HCT116 (cell line): ENCODE measurements around the gene BPIFB6. TPM values are rescaled to one million over a fixed set of nuclear protein-coding genes. Genes with fewer than 3 reads are reported as not detected.

ENCODE experiments used
- ATAC-seq: fragments of 200-7000 bp; cut with Tn5 transposase; 2 replicates; pipeline ENCODE4 v1.9.1; 2020; ENCODE audit warnings: mild to moderate bottlenecking, moderate library complexity
- BruUV-seq: library from RNA; stranded (reverse); fragments of 400-500 nt; replicated peaks from 2 replicates; lab custom pipeline; 2021; lab: Mats Ljungman, UMichigan
- CTCF ChIA-PET: fragments of 300-600 bp; sonication (Branson Sonifier 250); formaldehyde crosslinking; loops from one replicate; lab custom pipeline; 2021; ENCODE audit warnings: antibody characterized with exemption; lab: Charles Lee
- POLR2A ChIA-PET: fragments of 300-600, 350-600 bp; sonication (Branson Sonifier 250); formaldehyde crosslinking; loops from one replicate; lab custom pipeline; 2021; ENCODE audit warnings: antibody characterized with exemption; lab: Charles Lee
- RAD21 ChIA-PET, 2 experiments: fragments of 300-600 bp; sonication (Branson Sonifier 250); formaldehyde crosslinking; loops; one replicate each; lab custom pipeline; 2023; ENCODE audit warnings: low total read pairs in 2 of 2; ENCODE audit not compliant: uncharacterized antibody in 2 of 2, unreplicated experiment in 2 of 2, low non-redundant PET in 1 of 2; lab: Charles Lee
- DNase-seq: peaks from one replicate; pipeline ENCODE4 v3.0.0-alpha.2; 2010; ENCODE audit warnings: low read depth, low spot score
- H2AFZ ChIP-seq: fragments of 200-600 bp; shearing (Covaris generic), sonication (generic); 2 replicates; pipeline ENCODE4 v1.6.1; 2017; ENCODE audit warnings: low read depth, mixed run types, mixed read lengths, antibody characterized with exemption, low read length; ENCODE audit not compliant: poor library complexity, severe bottlenecking
- H3K27ac ChIP-seq: 2 replicates; pipeline ENCODE4 v1.5.1; 2012; ENCODE audit warnings: low read depth, low read length
- H3K27me3 ChIP-seq: fragments of 200-600 bp; sonication (generic); 2 replicates; pipeline ENCODE4 v1.6.1; 2016; ENCODE audit warnings: mixed run types, low read length, mixed read lengths; ENCODE audit not compliant: insufficient read depth
- H3K36me3 ChIP-seq, 2 experiments: fragments of 200-500 bp in 1 of 2; fragments of 200-600 bp in 1 of 2; sonication (Bioruptor generic) in 1 of 2; sonication (generic) in 1 of 2; 2 replicates each; pipeline versions ENCODE4 v1.5.1 to v1.6.1; 2014 to 2016; ENCODE audit warnings: low read length in 2 of 2, inconsistent platforms in 1 of 2, mixed read lengths in 1 of 2, mixed run types in 1 of 2; ENCODE audit not compliant: insufficient read depth in 2 of 2, control insufficient read depth in 1 of 2
- H3K4me1 ChIP-seq, 2 experiments: fragments of 200-600 bp in 1 of 2; sonication (generic) in 1 of 2; 2 replicates each; pipeline versions ENCODE4 v1.5.1 to v1.6.1; 2012 to 2017; ENCODE audit warnings: low read length in 2 of 2, inconsistent platforms in 1 of 2, mild to moderate bottlenecking in 1 of 2, mixed read lengths in 1 of 2, mixed run types in 1 of 2, moderate library complexity in 1 of 2; ENCODE audit not compliant: insufficient read depth in 2 of 2, control insufficient read depth in 1 of 2
- H3K4me2 ChIP-seq: fragments of 200-600 bp; sonication (generic); 2 replicates; pipeline ENCODE4 v1.6.1; 2017; ENCODE audit warnings: mixed run types, low read length, mixed read lengths
- H3K4me3 ChIP-seq, 2 experiments: fragments of 200-600 bp in 1 of 2; sonication (generic) in 1 of 2; replicated peaks in 1 of 2; 2 replicates each; pipeline ENCODE4 v1.5.1; 2011 to 2016; ENCODE audit warnings: low read length in 2 of 2, control low read depth in 1 of 2, low read depth in 1 of 2, mild to moderate bottlenecking in 1 of 2, mixed read lengths in 1 of 2, mixed run types in 1 of 2
- H3K79me2 ChIP-seq: fragments of 200-600 bp; sonication (generic); 2 replicates; pipeline ENCODE4 v1.6.1; 2017; ENCODE audit warnings: mild to moderate bottlenecking, mixed run types, low read length, moderate library complexity, mixed read lengths; ENCODE audit not compliant: insufficient read depth
- H3K9ac ChIP-seq: fragments of 200-600 bp; sonication (generic); 2 replicates; pipeline ENCODE4 v1.6.1; 2016; ENCODE audit warnings: low read length, mixed read lengths
- H3K9me2 ChIP-seq: fragments of 200-600 bp; sonication (generic), shearing (Covaris generic); 2 replicates; pipeline ENCODE4 v1.6.1; 2017; ENCODE audit warnings: mixed run types, mild to moderate bottlenecking, moderate library complexity; ENCODE audit not compliant: insufficient read depth
- H3K9me3 ChIP-seq, 2 experiments: fragments of 200-500 bp in 1 of 2; fragments of 200-600 bp in 1 of 2; sonication (Bioruptor generic) in 1 of 2; sonication (generic) in 1 of 2; 2 replicates each; pipeline ENCODE4 v1.6.1; 2014 to 2017; ENCODE audit warnings: low read length in 2 of 2, mixed read lengths in 2 of 2, inconsistent platforms in 1 of 2, low read depth in 1 of 2, mild to moderate bottlenecking in 1 of 2, mixed run types in 1 of 2, moderate library complexity in 1 of 2; ENCODE audit not compliant: control insufficient read depth in 1 of 2, insufficient read depth in 1 of 2
- H4K20me1 ChIP-seq: fragments of 200-600 bp; sonication (generic), shearing (Covaris generic); 2 replicates; pipeline ENCODE4 v1.6.1; 2017; ENCODE audit warnings: mixed run types, mild to moderate bottlenecking, moderate library complexity; ENCODE audit not compliant: insufficient read depth
- CEBPB ChIP-seq: IDR thresholded peaks from 2 replicates; pipeline ENCODE4 v1.6.1; 2012; ENCODE audit warnings: low read depth
- JUND ChIP-seq: IDR thresholded peaks from 2 replicates; pipeline ENCODE4 v1.6.1; 2012
- POLR2A ChIP-seq: IDR thresholded peaks from 2 replicates; pipeline ENCODE4 v1.7.0; 2011; ENCODE audit warnings: borderline replicate concordance; ENCODE audit not compliant: insufficient read depth, insufficient read length; ENCODE audit errors: extremely low read depth
- POLR2AphosphoS5 ChIP-seq: IDR thresholded peaks from 2 replicates; pipeline ENCODE4 v1.6.1; 2011; ENCODE audit warnings: mild to moderate bottlenecking, low read depth, low read length, moderate library complexity
- RAD21 ChIP-seq: IDR thresholded peaks from 2 replicates; pipeline ENCODE4 v1.6.1; 2012; ENCODE audit warnings: low read depth, mild to moderate bottlenecking
- SP1 ChIP-seq: IDR thresholded peaks from 2 replicates; pipeline ENCODE4 v1.6.1; 2012; ENCODE audit warnings: low read depth
- TCF7L2 ChIP-seq: IDR thresholded peaks from 2 replicates; pipeline ENCODE4 v1.7.0; 2011; ENCODE audit warnings: borderline replicate concordance, inconsistent platforms; ENCODE audit not compliant: insufficient read depth, insufficient read length; ENCODE audit errors: extremely low read depth
- YY1 ChIP-seq: IDR thresholded peaks from 2 replicates; pipeline ENCODE4 v1.6.1; 2011; ENCODE audit warnings: low read length, low read depth, moderate library complexity, mild to moderate bottlenecking; ENCODE audit not compliant: insufficient replicate concordance; ENCODE audit errors: extremely low read depth
- ZBTB33 ChIP-seq: IDR thresholded peaks from 2 replicates; pipeline ENCODE4 v1.6.1; 2011; ENCODE audit warnings: mild to moderate bottlenecking, low read length, moderate library complexity; ENCODE audit not compliant: insufficient replicate concordance; ENCODE audit errors: extremely low read depth
- ZNF274 ChIP-seq: fragments of 200-500 bp; sonication (Bioruptor generic); IDR thresholded peaks from 2 replicates; pipeline ENCODE4 v1.6.1; 2014; ENCODE audit warnings: mild to moderate bottlenecking, low read depth, low read length, inconsistent platforms
- intact Hi-C: fragments of 100-400 bp; cut with micrococcal nuclease; formaldehyde crosslinking; loops from 2 replicates; pipeline ENCODE4 v1.10.0; 2022
- total RNA-seq: library from RNA; stranded (reverse); gene quantifications from one replicate; pipeline ENCODE4 v1.2.1, GENCODE V29; 2021; ENCODE audit not compliant: unreplicated experiment
- TF ChIP-seq, protein P1 (sequence below), 3 experiments: fragments of 200-600 bp in 1 of 3; sonication (generic) in 1 of 3; IDR thresholded peaks in 2 of 3; conservative IDR thresholded peaks in 1 of 3; 2 replicates each; pipeline ENCODE4 v1.5.1; 2012 to 2017; ENCODE audit warnings: low read depth in 2 of 3, low read length in 2 of 3, antibody characterized with exemption in 1 of 3, borderline replicate concordance in 1 of 3, control low read depth in 1 of 3, mild to moderate bottlenecking in 1 of 3, mixed read lengths in 1 of 3, mixed run types in 1 of 3, moderate library complexity in 1 of 3; ENCODE audit not compliant: insufficient read depth in 1 of 3

BPIFB6 gene
- total RNA-seq, 1 experiment from 2014 or later, result not detected

DNA sequence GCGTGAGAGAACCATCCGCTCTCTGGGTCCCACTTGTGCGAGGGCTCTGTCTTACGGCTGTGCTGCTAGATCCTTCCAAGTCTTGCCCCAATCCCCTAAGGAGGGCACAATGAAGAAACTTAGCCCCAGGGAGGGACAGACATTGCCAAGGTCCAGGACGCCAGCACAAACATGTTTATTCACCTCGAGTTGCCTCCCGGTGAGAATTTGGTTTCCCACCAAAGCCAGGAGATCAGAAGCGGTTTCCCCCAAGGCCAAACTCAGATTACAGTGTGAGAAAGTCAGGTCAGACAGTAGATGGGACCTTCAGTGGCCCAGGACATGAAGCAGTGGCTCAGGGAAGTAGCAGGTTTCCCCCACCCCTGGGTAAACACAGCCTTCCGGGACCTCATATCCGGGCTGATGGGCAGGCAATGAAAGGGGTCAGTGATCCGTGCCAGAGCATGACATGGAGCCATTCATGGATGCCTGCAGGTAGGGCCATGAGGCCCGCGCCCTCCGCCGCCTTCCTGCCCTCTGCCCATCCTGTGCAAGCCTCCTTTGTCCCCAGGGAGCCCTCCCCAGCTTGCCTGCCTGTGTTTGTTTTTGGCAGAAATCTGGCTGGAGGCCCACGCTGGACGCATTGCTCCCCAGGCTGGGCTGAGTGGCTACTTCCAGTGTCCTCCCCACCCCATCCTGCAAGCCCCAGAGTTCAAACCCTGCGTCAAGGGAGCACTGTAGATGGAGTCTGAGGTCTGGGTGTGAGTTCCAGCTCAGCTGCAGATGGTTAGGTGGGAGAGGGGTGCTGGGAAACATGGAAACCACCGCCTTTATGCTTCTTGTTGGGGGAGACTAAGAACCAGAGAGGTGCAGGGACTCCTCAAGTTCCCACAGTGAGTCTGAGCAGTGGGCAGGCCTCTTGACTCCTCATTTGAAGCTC is 22.0 kb upstream of the BPIFB6 start:
- H3K36me3 ChIP-seq, result no peaks in the 10 kb centered on the region
- no peak overlapping the region for H3K4me2 ChIP-seq
- H3K9ac ChIP-seq, result no peak overlapping the region
- H3K27ac ChIP-seq, result no peak overlapping the region
- RAD21 ChIA-PET, result no interaction called here
- no peaks in the 10 kb centered on the region for H3K4me1 ChIP-seq
- POLR2A ChIA-PET, result no interaction called here
- no peak for DNase-seq
- H3K79me2 ChIP-seq, result no peaks in the 10 kb centered on the region
- peaks cover 7% of the 10 kb centered on the region; the same call in 1 of the 2 replicates for H3K27me3 ChIP-seq
- ATAC-seq, result no peak
- H2AFZ ChIP-seq, result no peak overlapping the region
- H3K9me2 ChIP-seq, result no peaks in the 10 kb centered on the region
- H3K4me3 ChIP-seq, result no peak overlapping the region
- BruUV-seq, result no TSS peak
- TF ChIP-seq TCF7L2, result no peak
- TF ChIP-seq YY1, result no peak
- no peak for TF ChIP-seq ZNF274
- no peak for TF ChIP-seq POLR2A
- no peak for TF ChIP-seq SP1
- no peak for TF ChIP-seq ZBTB33
- TF ChIP-seq, protein P1, sequence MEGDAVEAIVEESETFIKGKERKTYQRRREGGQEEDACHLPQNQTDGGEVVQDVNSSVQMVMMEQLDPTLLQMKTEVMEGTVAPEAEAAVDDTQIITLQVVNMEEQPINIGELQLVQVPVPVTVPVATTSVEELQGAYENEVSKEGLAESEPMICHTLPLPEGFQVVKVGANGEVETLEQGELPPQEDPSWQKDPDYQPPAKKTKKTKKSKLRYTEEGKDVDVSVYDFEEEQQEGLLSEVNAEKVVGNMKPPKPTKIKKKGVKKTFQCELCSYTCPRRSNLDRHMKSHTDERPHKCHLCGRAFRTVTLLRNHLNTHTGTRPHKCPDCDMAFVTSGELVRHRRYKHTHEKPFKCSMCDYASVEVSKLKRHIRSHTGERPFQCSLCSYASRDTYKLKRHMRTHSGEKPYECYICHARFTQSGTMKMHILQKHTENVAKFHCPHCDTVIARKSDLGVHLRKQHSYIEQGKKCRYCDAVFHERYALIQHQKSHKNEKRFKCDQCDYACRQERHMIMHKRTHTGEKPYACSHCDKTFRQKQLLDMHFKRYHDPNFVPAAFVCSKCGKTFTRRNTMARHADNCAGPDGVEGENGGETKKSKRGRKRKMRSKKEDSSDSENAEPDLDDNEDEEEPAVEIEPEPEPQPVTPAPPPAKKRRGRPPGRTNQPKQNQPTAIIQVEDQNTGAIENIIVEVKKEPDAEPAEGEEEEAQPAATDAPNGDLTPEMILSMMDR (IDR thresholded peaks at IDR 0.05 in 2 of 3, conservative IDR thresholded peaks at IDR 0.05 in 1 of 3; ENCODE audit: borderline replicate concordance in 1 of 3, insufficient read depth in 1 of 3, low read depth in 2 of 3, low read length in 2 of 3), result no peak
- no peak for TF ChIP-seq JUND
- TF ChIP-seq CEBPB, result no peak
- TF ChIP-seq POLR2AphosphoS5, result no peak
- no peak for TF ChIP-seq RAD21
- H4K20me1 ChIP-seq, result no peaks in the 10 kb centered on the region
- CTCF ChIA-PET, result no interaction called here
- no peaks in the 10 kb centered on the region for H3K9me3 ChIP-seq
- intact Hi-C loops, result no loop called here
